ENCODE results near the gene BIRC2. TPM values are rescaled to one million over a fixed set of nuclear protein-coding genes. Genes with fewer than 3 reads are reported as not detected.
"Not testable (repeated sequence)": the region's sequence is repeated elsewhere in the genome, so short reads cannot be mapped to it uniquely, and the experiment has no call there.

Gene BIRC2
- total RNA-seq, 4 donors from 2014 or later: 66.5 to 95.9 (median 73.2) TPM

- peaks cover 0 to 12% (median 4%) of the 10 kb centered on the region in 4 donors for H3K4me1 ChIP-seq
- no peak for TF ChIP-seq EP300 (IDR thresholded peaks at IDR 0.05; ENCODE audit: low read depth)
- no peak for TF ChIP-seq POLR2AphosphoS5 (IDR thresholded peaks at IDR 0.05)
- no peak for TF ChIP-seq POLR2A (IDR thresholded peaks at IDR 0.05)
- TF ChIP-seq CTCF (IDR thresholded peaks at IDR 0.05): no peak
- intact Hi-C loops (cut with DNase I; ENCODE audit: low total_unique reads): no loop called here
- H3K4me3 ChIP-seq: no peak overlapping the region
- DNase-seq: no peak
- 69 to 75% methylated on average over 1 of the region's 1 CpG for WGBS, 2 donors (ENCODE audit: low coverage in 1 of 2)
- no peak overlapping the region for H3K27ac ChIP-seq
- no peaks in the 10 kb centered on the region for H3K9me3 ChIP-seq
- in situ Hi-C loops (cut with MboI; ENCODE audit: low pct_ligation_motif_present in 1 of 4, low pct_unique_long_range_greater_than_20kb in 1 of 4, low sequenced_read_pairs in 3 of 4): loop anchor here in 1 of 4 donors (10.0 kb wide), 1 partner anchor 130 kb away; no protein-coding TSS in a partner anchor
- peaks cover 0 to 73% (median 22%) of the 10 kb centered on the region in 4 donors for H3K36me3 ChIP-seq
- no peaks in the 10 kb centered on the region for H3K27me3 ChIP-seq
Observed at GRCh38 chr11:102364991-102365390, 18.0 kb downstream of the BIRC2 start.

- no peak for TF ChIP-seq CTCF (IDR thresholded peaks at IDR 0.05)
- Histone ChIP-seq H3K36me3 (peaks cover 0 to 59% (median 16%) of the 10 kb centered on the region in 4 donors), H3K4me3 (no peak overlapping the region), H3K27me3 (no peaks in the 10 kb centered on the region), H3K9me3 (no peaks in the 10 kb centered on the region), H3K27ac (peak overlapping the region in 2 of 4 donors; percentile 12 to 23), H3K4me1 (peaks cover 0 to 12% (median 4%) of the 10 kb centered on the region in 4 donors)
- 37 to 39% methylated on average over 6 of the region's 6 CpGs for WGBS, 2 donors (ENCODE audit: low coverage in 1 of 2)
- in situ Hi-C loops (cut with MboI; ENCODE audit: low pct_ligation_motif_present in 1 of 4, low pct_unique_long_range_greater_than_20kb in 1 of 4, low sequenced_read_pairs in 3 of 4) (loop anchor here in 1 of 4 donors (10.0 kb wide), 1 partner anchor 127 kb away; no protein-coding TSS in a partner anchor), intact Hi-C loops (cut with DNase I; ENCODE audit: low total_unique reads) (no loop called here)
- no peak for DNase-seq
Observed at GRCh38 chr11:102367364-102367763, 20.4 kb downstream of the BIRC2 start.

- no peak for DNase-seq
- H3K27me3 ChIP-seq: no peaks in the 10 kb centered on the region
- no peak overlapping the region for H3K27ac ChIP-seq
- WGBS, 2 donors (ENCODE audit: low coverage in 1 of 2): 64 to 82% methylated on average over 3 of the region's 3 CpGs
- no peaks in the 10 kb centered on the region for H3K9me3 ChIP-seq
- no peak overlapping the region for H3K4me3 ChIP-seq
- in situ Hi-C loops (cut with MboI; ENCODE audit: low pct_ligation_motif_present in 1 of 4, low pct_unique_long_range_greater_than_20kb in 1 of 4, low sequenced_read_pairs in 3 of 4): loop anchor here in 1 of 4 donors (10.0 kb wide), 1 partner anchor 126 kb away; no protein-coding TSS in a partner anchor
- intact Hi-C loops (cut with DNase I; ENCODE audit: low total_unique reads): no loop called here
- no peak for TF ChIP-seq CTCF (IDR thresholded peaks at IDR 0.05)
- TF ChIP-seq EP300 (IDR thresholded peaks at IDR 0.05; ENCODE audit: low read depth): no peak
- no peak for TF ChIP-seq POLR2AphosphoS5 (IDR thresholded peaks at IDR 0.05)
- TF ChIP-seq POLR2A (IDR thresholded peaks at IDR 0.05): no peak
- H3K36me3 ChIP-seq: peaks cover 0 to 53% (median 13%) of the 10 kb centered on the region in 4 donors
- peaks cover 0 to 12% (median 4%) of the 10 kb centered on the region in 4 donors for H3K4me1 ChIP-seq
Observed at GRCh38 chr11:102368472-102368871, 21.5 kb downstream of the BIRC2 start.

- DNase-seq; intact Hi-C loops (cut with DNase I; ENCODE audit: low total_unique reads); H3K4me1 ChIP-seq; H3K27me3 ChIP-seq; H3K9me3 ChIP-seq; H3K4me3 ChIP-seq; H3K27ac ChIP-seq: not testable (repeated sequence)
- WGBS, 2 donors (ENCODE audit: low coverage in 1 of 2): 83 to 95% methylated on average over 15 to 30 of the region's 31 CpGs
- peaks cover 0 to 27% (median 13%) of the 10 kb centered on the region in 4 donors for H3K36me3 ChIP-seq
- in situ Hi-C loops (cut with MboI; ENCODE audit: low pct_ligation_motif_present in 1 of 4, low pct_unique_long_range_greater_than_20kb in 1 of 4, low sequenced_read_pairs in 3 of 4): loop anchor here in 1 of 4 donors (25.0 kb wide), 1 partner anchor 112 kb away; no protein-coding TSS in a partner anchor
Observed at GRCh38 chr11:102374633-102375424, 27.8 kb downstream of the BIRC2 start.
